Stimulated activated CD4-positive, alpha-beta T cell treated with anti-CD3 and anti-CD28 coated beads, TNF-alpha, amount 100 ng/mL, for 48 hours (primary cell): ENCODE results near the gene KRT86.

Source experiments
- DNase-seq, 3 donors: peaks; one replicate each; pipeline ENCODE4 v3.0.0-alpha.2; 2020; ENCODE audit warnings: low read depth in 3 of 3

The KRT86 gene

DNA sequence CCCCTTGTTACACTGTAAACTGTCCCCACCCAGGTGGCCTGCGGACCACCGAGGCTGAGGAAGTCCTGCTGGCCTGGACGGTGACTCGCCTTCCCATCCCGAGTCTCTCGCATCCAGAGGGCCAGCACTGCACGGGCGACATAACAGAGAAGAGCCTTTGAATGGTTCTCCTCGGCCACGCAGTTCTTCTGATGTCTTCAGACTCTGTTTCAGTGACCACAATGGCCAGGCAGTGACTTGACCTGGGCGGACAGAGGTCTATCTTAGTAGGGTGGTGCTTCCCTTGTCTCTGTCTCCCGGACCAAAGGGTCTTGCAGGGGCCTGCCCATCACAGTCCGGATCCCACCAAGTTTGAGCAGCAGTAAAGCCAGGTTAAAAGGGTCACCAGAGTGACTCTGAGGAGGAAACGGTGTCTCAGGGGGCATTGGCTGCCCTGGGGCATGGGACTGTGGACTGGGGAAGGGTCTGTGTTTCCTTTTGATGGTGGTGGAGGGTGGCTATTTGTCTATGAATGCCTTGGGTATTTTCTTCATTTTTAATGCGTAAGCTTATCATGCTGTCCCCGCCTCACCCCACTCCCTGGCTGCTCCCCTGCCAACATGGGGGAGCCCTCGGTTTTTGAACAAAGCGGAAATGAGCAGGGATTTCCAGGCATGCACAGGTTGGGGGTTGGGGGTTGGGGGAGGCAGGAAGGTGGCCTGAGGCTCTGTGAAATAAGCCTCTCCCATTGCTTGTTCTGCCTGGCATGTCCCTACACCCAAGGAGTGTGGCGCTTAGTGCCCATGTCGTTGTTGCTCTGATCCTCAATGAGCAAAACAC, 82.5 kb downstream of the KRT86 start:
- no peak for DNase-seq
